Bronchial epithelial cell (primary cell): Measurements from ENCODE around the gene LAMB4. TPM values are rescaled to one million over a fixed set of nuclear protein-coding genes. Genes with fewer than 3 reads are reported as not detected.

Experiments
- DNase-seq: peaks from one replicate; pipeline ENCODE4 v3.0.0-alpha.2; 2010; ENCODE audit warnings: low read depth
- FAIRE-seq: peaks from 2 replicates; lab custom pipeline; 2011; peaks lifted over from hg19 to GRCh38; lab: Jason Lieb, UNC
- H3K27me3 ChIP-seq: 2 replicates; pipeline ENCODE4 v1.5.1; 2011; ENCODE audit warnings: low read length; ENCODE audit not compliant: control insufficient read depth, insufficient read depth
- H3K36me3 ChIP-seq: 2 replicates; pipeline ENCODE4 v1.5.1; 2011; ENCODE audit warnings: low read length; ENCODE audit not compliant: control insufficient read depth, insufficient read depth
- H3K4me3 ChIP-seq: 2 replicates; pipeline ENCODE4 v1.5.1; 2011; ENCODE audit warnings: mild to moderate bottlenecking, low read depth, low read length, control low read depth
- CTCF ChIP-seq: IDR thresholded peaks from 2 replicates; pipeline ENCODE4 v1.5.1; 2011; ENCODE audit warnings: mild to moderate bottlenecking, moderate library complexity, low read length, control low read depth, inconsistent platforms; ENCODE audit not compliant: insufficient read depth, severe bottlenecking
- total RNA-seq: library from RNA; depleted of rRNA; stranded (reverse); fragments of >200 nt; gene quantifications from 2 replicates; pipeline ENCODE4 v1.2.1, GENCODE V29; 2014

LAMB4 gene
- total RNA-seq, 1 donor from 2014 or later = under 0.01 TPM

DNA sequence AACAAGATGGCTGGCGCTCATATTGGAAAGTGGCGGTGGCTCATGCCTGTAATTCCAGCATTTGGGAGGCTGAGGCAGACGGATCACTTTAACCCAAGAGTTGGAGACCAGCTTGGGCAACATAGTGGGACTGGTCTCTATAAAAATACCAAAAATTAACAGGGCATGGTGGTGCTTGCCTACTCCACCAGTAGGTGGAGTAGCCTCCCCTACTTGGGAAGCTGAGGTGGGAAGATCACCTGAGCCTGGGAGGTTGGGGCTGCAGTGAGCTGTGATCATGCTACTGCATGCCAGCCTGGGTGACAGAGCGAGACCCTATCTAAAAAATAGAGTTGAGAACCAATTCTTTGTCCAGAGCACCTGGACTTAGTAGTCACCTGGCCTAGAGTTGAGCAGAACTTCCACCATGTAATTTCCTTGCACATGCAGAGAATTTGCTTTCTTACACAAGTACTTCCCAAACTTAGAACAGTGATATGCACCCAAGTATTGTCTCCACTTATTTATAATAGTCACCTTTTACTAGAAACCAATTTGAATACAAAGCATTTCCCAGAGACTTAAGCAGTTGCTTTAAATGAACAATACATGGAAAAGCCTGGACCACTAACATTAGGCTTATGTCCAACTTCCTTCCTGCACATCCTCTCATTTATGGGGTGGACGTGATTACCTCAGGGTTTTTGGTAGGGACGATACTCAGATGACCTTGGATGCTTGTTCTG is 15.9 kb downstream of the LAMB4 start:
- Histone ChIP-seq H3K4me3 (no peak overlapping the region), H3K27me3 (no peaks in the 10 kb centered on the region), H3K36me3 (no peaks in the 10 kb centered on the region)
- DNase-seq = peak; percentile 43
- FAIRE-seq = no peak
- peak; percentile 86 for TF ChIP-seq CTCF

DNA sequence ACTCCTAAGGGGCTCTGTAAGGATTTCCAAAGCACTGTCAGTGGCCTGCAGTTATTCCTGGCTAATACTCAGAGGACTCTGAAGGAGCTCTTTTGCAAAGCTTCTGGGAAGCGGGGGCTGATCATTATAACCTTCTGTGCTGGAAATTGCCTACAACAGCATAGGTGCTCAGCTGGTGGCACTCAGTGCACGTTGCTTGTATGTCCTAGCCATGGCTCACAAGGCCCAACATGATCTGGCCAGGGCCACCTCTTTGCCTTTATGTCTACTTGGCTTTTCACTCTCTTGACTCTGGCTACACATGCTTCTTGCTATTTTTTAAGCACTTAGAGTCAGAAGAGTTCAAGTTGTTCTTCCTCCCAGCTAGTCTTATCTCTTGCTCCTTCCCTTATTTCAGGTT is 17.5 kb downstream of the LAMB4 start:
- no peak for TF ChIP-seq CTCF
- Histone ChIP-seq H3K4me3 (no peak overlapping the region), H3K36me3 (no peaks in the 10 kb centered on the region), H3K27me3 (no peaks in the 10 kb centered on the region)
- DNase-seq = no peak
- FAIRE-seq = no peak

DNA sequence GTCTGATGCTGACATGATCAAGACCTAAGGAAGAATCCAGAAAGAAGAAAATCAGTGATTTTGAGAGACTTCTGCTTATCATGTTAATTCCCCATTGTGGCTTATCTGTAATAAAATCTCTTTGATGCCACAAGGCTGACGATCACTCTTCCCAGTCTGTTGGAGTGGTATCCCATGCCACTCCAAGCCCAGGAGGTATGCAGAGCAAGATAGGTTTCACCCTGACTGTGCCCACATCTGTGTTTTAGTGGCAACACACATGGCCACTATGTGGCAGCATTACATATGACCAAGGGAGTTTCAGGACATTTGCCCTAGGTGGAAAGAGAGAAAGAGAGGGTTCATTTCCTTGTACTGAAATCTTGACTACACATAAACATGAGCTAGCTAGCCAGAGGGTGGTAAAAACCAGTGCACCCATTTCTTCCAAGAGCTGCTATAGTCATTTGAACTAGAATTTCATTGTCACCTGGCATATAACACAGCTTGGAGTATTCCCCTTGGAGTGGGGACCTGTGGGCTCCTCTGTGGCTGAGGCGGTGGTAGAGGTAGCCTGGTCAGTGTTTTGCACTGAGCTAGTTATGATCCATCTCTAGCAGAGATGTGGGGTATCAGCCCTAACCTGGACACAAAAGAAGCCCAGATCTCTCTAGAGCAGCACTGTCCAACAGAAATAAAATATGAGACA is 20.8 kb downstream of the LAMB4 start:
- DNase-seq = peak; percentile 46
- no peaks in the 10 kb centered on the region for H3K36me3 ChIP-seq
- H3K4me3 ChIP-seq = no peak overlapping the region
- TF ChIP-seq CTCF = peak; percentile 49
- no peak for FAIRE-seq
- no peaks in the 10 kb centered on the region for H3K27me3 ChIP-seq

- FAIRE-seq = no peak
These were observed 22.0 kb downstream of the LAMB4 start for GRCh38 chr7:108108131-108108530.

GRCh38 chr7:108104324-108104723 is 25.8 kb downstream of the LAMB4 start:
- no peak overlapping the region for H3K4me3 ChIP-seq
- FAIRE-seq (no peak), DNase-seq (no peak)
- H3K27me3 ChIP-seq = no peaks in the 10 kb centered on the region
- TF ChIP-seq CTCF = no peak
- H3K36me3 ChIP-seq = no peaks in the 10 kb centered on the region

More at GRCh38 chr7:108108131-108108530, 22.0 kb downstream of the LAMB4 start:
- Histone ChIP-seq H3K36me3 (no peaks in the 10 kb centered on the region), H3K4me3 (no peak overlapping the region), H3K27me3 (no peaks in the 10 kb centered on the region)
- DNase-seq = no peak
- TF ChIP-seq CTCF = no peak
